ENCODE measurements around the gene VTI1A. TPM values are rescaled to one million over a fixed set of nuclear protein-coding genes. Genes with fewer than 3 reads are reported as not detected.

VTI1A gene
- total RNA-seq, 2 donors from 2014 or later, result 53.3 to 57.5 TPM

DNA sequence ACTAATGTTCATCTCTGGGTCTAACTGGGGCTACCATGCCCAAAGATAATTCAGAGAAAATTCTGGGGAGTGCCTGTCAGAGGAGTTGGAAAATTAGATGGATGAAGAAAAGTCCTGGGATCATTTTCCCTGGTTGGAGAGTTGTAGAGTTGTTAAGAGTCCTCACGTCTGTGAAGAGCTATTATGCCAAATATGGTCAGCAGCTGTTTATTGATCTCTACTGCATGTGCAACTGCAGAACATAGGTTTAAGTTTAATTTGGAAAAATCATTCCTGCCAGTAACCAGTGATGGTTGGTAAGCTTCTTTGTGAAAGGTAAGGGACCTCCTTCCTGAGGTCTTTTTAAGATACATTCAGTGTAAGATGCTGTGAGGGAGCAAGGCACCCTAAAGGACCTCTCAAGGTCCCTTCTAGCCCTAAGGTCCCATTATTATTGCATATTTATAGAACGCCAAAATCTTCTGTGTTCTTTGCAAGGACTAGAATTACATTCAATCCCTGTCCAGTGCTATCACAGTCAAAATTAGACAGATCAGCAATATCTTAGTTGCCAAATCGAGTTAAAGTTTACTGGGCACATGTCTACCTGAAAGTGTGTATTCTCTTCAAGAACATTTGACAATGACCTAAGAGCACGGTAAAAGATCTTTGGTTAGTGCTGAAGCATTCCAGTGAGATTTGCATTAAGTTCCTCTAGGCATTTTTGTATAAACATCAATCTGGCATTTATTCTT, 62.7 kb downstream of the VTI1A start:
- intact Hi-C loops (cut with DNase I), result no loop called here
- 86% methylated on average over 4 of the region's 4 CpGs for WGBS
- Histone ChIP-seq H3K4me3 (no peak overlapping the region), H3K36me3 (no peaks in the 10 kb centered on the region), H3K27ac (no peak overlapping the region), H3K4me1 (replicated peaks) (no peaks in the 10 kb centered on the region), H3K9me3 (no peaks in the 10 kb centered on the region), H3K27me3 (replicated peaks; ENCODE audit: insufficient read depth) (no peaks in the 10 kb centered on the region)
- TF ChIP-seq POLR2AphosphoS5 (IDR thresholded peaks at IDR 0.05) (no peak), POLR2A (IDR thresholded peaks at IDR 0.05) (no peak)
- TF ChIP-seq, protein P1, sequence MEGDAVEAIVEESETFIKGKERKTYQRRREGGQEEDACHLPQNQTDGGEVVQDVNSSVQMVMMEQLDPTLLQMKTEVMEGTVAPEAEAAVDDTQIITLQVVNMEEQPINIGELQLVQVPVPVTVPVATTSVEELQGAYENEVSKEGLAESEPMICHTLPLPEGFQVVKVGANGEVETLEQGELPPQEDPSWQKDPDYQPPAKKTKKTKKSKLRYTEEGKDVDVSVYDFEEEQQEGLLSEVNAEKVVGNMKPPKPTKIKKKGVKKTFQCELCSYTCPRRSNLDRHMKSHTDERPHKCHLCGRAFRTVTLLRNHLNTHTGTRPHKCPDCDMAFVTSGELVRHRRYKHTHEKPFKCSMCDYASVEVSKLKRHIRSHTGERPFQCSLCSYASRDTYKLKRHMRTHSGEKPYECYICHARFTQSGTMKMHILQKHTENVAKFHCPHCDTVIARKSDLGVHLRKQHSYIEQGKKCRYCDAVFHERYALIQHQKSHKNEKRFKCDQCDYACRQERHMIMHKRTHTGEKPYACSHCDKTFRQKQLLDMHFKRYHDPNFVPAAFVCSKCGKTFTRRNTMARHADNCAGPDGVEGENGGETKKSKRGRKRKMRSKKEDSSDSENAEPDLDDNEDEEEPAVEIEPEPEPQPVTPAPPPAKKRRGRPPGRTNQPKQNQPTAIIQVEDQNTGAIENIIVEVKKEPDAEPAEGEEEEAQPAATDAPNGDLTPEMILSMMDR (IDR thresholded peaks at IDR 0.05), result no peak
- no peak for DNase-seq (ENCODE audit: low spot score)

DNA sequence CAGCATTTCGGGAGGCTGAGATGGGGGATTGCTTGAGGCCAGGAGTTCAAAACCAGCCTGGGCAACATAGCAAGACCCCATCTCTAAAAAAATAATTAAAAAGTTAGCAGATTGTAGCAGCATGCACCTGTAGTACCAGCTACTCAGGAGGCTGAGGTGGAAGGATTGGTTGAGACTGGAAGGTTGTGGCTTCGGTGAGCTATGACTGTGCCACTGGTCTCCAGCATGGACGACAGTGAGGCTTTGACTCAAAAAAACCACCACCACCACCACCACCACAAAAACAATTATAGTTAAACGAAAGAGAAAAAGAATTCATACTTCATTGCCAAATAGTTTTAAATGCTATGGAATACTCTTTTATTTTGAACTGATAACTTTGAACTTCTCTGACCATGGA, 63.4 kb downstream of the VTI1A start:
- H3K9me3 ChIP-seq, result no peaks in the 10 kb centered on the region
- intact Hi-C loops (cut with DNase I), result no loop called here
- H3K4me1 ChIP-seq (replicated peaks), result no peaks in the 10 kb centered on the region
- H3K36me3 ChIP-seq, result no peaks in the 10 kb centered on the region
- TF ChIP-seq POLR2AphosphoS5 (IDR thresholded peaks at IDR 0.05) (no peak), POLR2A (IDR thresholded peaks at IDR 0.05) (no peak)
- TF ChIP-seq, protein P1 (IDR thresholded peaks at IDR 0.05), result no peak
- 95% methylated on average over 4 of the region's 4 CpGs for WGBS
- H3K27ac ChIP-seq, result no peak overlapping the region
- DNase-seq (ENCODE audit: low spot score), result no peak
- H3K4me3 ChIP-seq, result no peak overlapping the region
- H3K27me3 ChIP-seq (replicated peaks; ENCODE audit: insufficient read depth), result no peaks in the 10 kb centered on the region

- TF ChIP-seq, protein P1 (IDR thresholded peaks at IDR 0.05), result no peak
- TF ChIP-seq POLR2AphosphoS5 (IDR thresholded peaks at IDR 0.05), result no peak
- TF ChIP-seq POLR2A (IDR thresholded peaks at IDR 0.05), result no peak
- 95% methylated on average over 2 of the region's 2 CpGs for WGBS
- intact Hi-C loops (cut with DNase I), result no loop called here
- Histone ChIP-seq H3K36me3 (no peaks in the 10 kb centered on the region), H3K27ac (no peak overlapping the region), H3K27me3 (replicated peaks; ENCODE audit: insufficient read depth) (no peaks in the 10 kb centered on the region), H3K4me1 (replicated peaks) (no peaks in the 10 kb centered on the region), H3K4me3 (no peak overlapping the region), H3K9me3 (no peaks in the 10 kb centered on the region)
- no peak for DNase-seq (ENCODE audit: low spot score)
Measured at GRCh38 chr10:112512294-112512693, 65.3 kb downstream of the VTI1A start.

DNA sequence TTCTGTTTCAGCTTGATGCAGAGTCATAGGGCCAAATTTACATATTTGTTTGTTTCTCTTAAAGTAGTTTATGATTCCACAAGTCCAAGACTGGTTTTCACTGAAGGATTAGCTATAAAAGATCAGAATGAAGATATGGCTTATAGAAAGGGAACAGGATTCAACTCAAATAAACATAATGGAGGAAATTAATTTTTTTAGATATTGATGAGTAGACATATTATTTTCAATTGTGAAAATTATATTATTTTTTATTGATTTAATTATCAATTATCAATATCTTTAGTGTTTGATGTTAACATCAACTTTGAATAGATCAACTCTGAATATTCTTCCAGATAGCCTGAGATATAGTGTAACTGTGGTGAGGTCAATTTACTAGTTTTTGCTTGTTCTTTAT, 68.1 kb downstream of the VTI1A start:
- Histone ChIP-seq H3K9me3 (no peaks in the 10 kb centered on the region), H3K4me1 (replicated peaks) (no peaks in the 10 kb centered on the region), H3K4me3 (no peak overlapping the region), H3K27ac (no peak overlapping the region), H3K36me3 (no peaks in the 10 kb centered on the region), H3K27me3 (replicated peaks; ENCODE audit: insufficient read depth) (no peaks in the 10 kb centered on the region)
- intact Hi-C loops (cut with DNase I), result no loop called here
- TF ChIP-seq, protein P1 (IDR thresholded peaks at IDR 0.05), result no peak
- TF ChIP-seq POLR2AphosphoS5 (IDR thresholded peaks at IDR 0.05) (no peak), POLR2A (IDR thresholded peaks at IDR 0.05) (no peak)
- DNase-seq (ENCODE audit: low spot score), result no peak

GRCh38 chr10:112515852-112516251, 68.8 kb downstream of the VTI1A start:
- WGBS, result 95% methylated on average over 2 of the region's 2 CpGs
- TF ChIP-seq POLR2A (IDR thresholded peaks at IDR 0.05) (no peak), POLR2AphosphoS5 (IDR thresholded peaks at IDR 0.05) (no peak)
- TF ChIP-seq, protein P1 (IDR thresholded peaks at IDR 0.05), result no peak
- intact Hi-C loops (cut with DNase I), result no loop called here

More at GRCh38 chr10:112515852-112516251, 68.8 kb downstream of the VTI1A start:
- Histone ChIP-seq H3K4me3 (no peak overlapping the region), H3K4me1 (replicated peaks) (no peaks in the 10 kb centered on the region), H3K27ac (no peak overlapping the region), H3K9me3 (no peaks in the 10 kb centered on the region), H3K36me3 (no peaks in the 10 kb centered on the region), H3K27me3 (replicated peaks; ENCODE audit: insufficient read depth) (no peaks in the 10 kb centered on the region)
- no peak for DNase-seq (ENCODE audit: low spot score)
